Non-pigmented ciliary epithelial cell (primary cell): ENCODE data around the gene NOC2L.
"Not testable (repeated sequence)": the region's sequence is repeated elsewhere in the genome, so short reads cannot be mapped to it uniquely, and the experiment has no call there.

Experiments
- DNase-seq: peaks from one replicate; pipeline ENCODE4 v3.0.0-alpha.2; 2010; ENCODE audit warnings: low read depth

NOC2L gene

DNA sequence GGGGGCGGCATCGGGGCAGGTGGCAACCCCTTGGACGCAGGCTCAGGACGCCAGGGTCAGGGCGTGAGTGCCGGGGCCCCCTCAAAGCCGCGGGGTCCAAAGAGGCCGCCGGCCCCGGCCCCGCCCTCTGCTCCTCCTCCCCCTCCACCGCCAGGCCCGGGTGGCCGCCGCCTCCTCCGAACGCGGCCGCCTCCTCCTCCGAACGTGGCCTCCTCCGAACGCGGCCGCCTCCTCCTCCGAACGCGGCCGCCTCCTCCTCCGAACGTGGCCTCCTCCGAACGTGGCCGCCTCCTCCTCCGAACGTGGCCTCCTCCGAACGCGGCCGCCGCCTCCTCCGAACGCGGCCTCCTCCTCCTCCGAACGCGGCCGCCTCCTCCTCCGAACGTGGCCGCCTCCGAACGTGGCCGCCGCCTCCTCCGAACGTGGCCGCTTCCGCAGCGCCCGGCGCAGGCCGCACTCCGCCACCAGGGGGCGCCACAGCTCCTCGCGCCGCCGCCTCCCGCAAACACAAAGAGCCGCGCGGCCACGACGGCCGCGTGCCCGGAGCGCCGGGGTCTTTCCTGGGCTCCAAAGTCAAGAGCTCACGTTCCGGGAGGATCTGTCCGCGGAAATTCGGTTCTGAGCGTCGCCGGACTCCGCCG lies 54.6 kb downstream of the NOC2L start:
- no peak for DNase-seq

DNA sequence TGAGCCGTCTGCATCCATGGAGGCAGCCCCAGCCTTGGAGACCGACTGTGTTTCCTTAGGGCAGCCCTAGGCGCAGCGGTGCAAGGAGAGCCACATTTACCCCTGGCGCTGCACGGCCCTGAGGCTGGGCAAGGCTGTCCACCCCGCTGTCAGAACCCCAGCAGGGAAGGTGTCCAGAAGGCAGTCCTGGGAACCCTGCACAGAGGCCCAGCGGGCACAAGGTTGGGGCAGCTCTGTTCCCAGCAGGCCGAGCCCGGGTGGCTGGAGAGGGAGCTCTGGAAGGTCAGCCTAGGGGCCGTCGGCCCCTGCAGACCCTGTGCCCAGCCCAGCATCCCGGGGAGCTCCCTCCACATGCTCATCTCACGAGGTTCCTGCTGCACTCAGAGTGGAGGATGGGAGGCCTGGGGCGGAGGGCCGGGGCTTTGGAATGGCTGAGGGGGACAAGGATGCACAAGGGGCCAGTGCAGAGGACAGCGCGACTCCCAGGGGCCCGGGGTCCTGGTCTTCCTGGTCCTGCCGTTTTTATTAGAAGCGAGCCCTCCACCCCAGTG lies 55.3 kb downstream of the NOC2L start:
- DNase-seq = no peak

DNA sequence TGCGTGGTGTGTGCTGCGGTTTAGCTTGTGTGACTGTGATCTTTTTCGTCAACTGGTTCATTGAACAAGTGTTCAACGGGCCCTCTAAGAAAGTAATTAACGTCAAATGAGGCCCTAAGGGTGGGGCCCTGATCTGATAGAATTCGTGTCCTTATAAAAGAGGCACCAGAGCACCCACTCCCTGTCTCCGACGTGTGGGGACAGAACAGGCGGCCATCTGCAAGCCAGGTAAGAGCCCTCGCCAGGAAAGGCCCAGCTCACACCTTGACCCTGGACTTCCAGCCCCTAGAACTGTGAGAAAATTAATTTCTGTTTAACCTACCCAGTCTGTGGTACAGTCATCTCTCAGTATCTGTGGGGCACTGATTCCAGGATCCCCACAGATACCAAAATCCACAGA lies 55.8 kb downstream of the NOC2L start:
- no peak for DNase-seq

DNA sequence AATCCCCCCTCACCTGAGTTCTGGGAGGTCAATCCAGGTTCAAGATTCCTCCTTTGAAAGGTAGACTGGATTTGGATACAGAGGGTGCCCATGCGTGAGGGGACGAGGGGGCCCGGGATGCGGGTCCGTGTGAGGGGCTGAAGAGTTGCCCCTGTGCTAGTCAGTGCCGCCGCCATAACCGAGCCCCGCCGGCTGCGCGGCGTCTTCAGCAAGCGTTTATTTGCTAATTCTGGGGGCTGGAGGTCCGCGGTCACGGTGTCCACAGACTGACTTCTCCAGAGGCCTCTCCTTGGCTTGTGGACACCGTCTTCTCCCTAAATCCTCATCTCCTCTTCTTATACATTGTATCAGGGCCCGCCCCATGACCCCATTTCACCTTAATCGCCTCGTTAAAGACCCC lies 56.3 kb downstream of the NOC2L start:
- no peak for DNase-seq

DNA sequence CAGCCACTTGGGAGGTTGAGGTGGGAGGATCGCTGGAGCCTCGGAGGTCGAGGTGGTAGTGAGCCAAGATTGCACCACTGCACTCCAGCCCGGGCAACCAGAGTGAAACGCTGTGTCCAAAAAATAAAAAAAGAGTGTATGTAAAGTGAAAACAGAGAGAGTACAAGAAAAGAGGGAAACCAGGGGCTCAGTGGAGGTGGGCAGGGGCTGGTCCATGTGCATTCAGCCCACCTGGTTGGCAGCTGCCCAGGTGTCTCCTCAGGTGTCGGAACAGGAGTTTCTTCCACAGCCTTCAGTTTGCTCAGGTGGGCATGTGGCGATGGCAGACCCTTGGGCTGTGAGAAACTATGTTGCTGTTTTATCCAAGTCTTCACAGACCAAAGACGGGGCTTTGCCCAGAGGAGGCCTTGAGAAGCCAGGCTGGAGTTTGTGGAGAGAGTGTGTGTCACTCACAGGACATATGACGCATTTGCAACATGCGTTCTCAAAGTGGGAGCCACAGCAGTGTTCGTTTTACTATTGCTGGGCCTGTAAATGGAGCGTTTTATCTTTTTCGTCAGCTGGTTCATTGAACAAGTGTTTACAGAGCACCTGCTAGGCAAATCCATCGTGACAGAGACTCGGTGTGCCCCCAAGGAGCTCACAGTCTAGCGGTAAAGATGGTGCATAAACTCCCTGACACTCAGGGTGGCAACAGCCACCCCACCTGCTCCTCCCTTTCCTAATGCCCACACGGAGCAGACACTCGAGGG lies 57.8 kb downstream of the NOC2L start:
- no peak for DNase-seq

DNA sequence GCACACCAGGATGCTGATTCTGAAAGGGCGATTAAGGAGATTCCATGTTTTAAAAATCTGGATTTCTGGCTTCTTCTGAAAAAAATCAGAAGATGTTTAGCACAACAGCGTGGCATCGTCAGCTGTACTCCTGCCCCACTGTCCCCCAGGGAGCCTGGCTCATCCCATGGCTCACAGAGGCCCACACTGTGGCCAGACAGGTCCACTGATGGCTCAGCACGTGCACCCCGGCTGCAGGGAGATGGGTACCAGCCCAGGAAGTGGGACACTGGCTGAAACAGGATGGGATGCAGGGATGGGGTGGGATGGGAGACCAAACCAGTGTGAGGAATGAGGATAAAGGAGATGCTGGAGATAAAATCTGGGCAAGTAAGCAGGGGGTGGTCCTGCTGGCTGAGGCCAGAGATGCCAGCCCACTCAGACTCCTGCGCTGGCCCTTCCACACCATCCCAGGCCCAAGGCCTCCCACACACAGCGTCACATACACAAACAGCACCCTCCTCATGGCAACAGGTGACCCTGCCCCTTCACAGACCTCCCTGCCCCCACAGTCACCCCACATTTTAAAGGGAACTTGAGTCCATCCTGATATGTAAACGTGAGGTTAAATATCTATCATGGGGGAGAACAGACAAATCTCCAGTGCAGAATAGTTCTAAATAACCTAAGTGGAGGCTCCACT lies 59.3 kb downstream of the NOC2L start:
- DNase-seq = no peak

DNA sequence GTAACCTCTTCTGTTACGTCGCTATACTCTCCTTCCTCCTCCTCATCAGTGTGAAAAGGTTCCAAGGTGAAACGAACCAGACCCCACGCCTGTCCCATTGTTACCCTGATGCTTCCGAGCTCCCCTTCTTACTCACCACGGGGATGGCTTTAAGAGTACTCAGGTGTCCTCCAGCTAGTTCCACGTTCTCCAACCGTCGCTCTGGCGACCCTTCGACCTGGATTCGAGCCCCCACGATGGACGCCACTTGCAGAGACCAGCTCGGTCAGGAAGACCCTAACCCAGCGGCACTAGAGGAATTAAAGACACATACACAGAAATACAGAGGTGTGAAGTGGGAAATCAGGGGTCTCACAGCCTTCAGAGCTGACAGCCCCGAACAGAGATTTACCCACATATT lies 61.1 kb downstream of the NOC2L start:
- DNase-seq = not testable (repeated sequence)

DNA sequence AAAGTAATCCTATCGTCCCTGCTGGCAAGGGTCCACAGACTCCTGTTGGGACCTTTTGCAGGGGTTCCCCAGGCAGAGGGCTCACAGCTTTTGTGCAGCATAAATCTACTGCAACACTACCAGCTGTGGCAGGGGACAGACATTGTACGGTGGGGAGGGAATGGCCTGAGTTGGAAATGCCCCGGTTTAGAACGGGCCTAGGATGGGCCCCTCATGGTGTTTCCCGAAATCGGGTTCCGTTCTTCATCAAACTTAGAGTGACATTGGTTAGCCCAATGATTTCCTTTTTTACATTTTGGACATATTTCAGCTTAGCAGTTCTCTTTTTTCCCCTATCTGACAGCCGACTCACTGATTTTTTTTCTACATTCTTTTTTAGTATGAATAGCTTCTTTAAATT lies 61.8 kb downstream of the NOC2L start:
- no peak for DNase-seq
